ENCODE data around the gene CCDC186.

DNA sequence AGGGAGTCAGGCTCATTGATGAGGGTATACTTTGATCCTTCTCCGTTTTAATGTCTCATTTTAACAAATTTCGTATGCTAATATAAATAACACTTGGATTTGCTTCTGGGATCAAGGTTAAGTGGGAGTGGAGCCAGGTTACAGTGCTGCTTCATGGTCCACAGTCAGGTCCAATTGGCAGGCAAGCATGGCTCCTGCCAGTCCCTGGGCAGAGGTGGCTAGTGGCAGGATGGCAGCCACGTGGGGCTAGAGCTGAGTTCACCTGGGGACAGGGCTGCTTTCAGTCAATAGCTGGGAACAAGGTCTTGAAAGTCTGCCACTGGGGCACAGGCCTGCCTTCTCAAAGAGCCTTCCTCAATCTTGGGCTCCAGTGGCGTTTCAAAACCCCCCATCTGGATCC is 49.1 kb upstream of the CCDC186 start:
- TF ChIP-seq CTCF (IDR thresholded peaks at IDR 0.05) (no peak), ZFX (IDR thresholded peaks at IDR 0.05; ENCODE audit: borderline replicate concordance) (no peak)
